Subcutaneous adipose tissue (tissue), 4 donors: ENCODE measurements around the gene CHAMP1. TPM values are rescaled to one million over a fixed set of nuclear protein-coding genes. Genes with fewer than 3 reads are reported as not detected.

Experiments used
- CTCF ChIP-seq: fragments of 450-650 bp; IDR thresholded peaks from one replicate; pipeline ENCODE4 v1.5.1; 2016; ENCODE audit warnings: low read depth, mild to moderate bottlenecking, control low read depth, antibody characterized with exemption, moderate library complexity
- total RNA-seq, 4 donors: library from RNA; depleted of rRNA; stranded (reverse); fragments of >200 nt; gene quantifications; one replicate each; pipeline ENCODE4 v1.1.0, GENCODE V29; 2016

CHAMP1 gene
- 10 to 100 TPM; 13.8 to 19.4 (median 17.6) TPM for total RNA-seq

- TF ChIP-seq CTCF, result no peak
Observed at GRCh38 chr13:114314074-114314912, at the start of gene CHAMP1. Gene CHAMP1 (plus strand): TSS chr13:114314503. CDS start chr13:114323843, 9,340 bp downstream.

- TF ChIP-seq CTCF, result no peak
Observed at GRCh38 chr13:114264886-114265611, 49.3 kb upstream of the CHAMP1 start.

- TF ChIP-seq CTCF, result no peak
Observed at GRCh38 chr13:114266241-114266640, 48.1 kb upstream of the CHAMP1 start.

GRCh38 chr13:114268344-114269280, 45.7 kb upstream of the CHAMP1 start:
- TF ChIP-seq CTCF, result no peak

- TF ChIP-seq CTCF, result no peak
Observed at GRCh38 chr13:114269281-114269770, 45.0 kb upstream of the CHAMP1 start.

GRCh38 chr13:114272977-114273376, 41.3 kb upstream of the CHAMP1 start:
- TF ChIP-seq CTCF, result no peak
